Measurements from ENCODE around the gene DNAH12.

DNAH12 gene

GRCh38 chr3:57391767-57392166 is 152.4 kb downstream of the DNAH12 start:
- TF ChIP-seq CTCF (IDR thresholded peaks at IDR 0.05; ENCODE audit: low read depth, low read length): no peak
- no peaks in the 10 kb centered on the region for H3K27me3 ChIP-seq (ENCODE audit: insufficient read depth, low read depth, severe bottlenecking)
- H3K36me3 ChIP-seq: no peaks in the 10 kb centered on the region

GRCh38 chr3:57389271-57389670 is 154.9 kb downstream of the DNAH12 start:
- TF ChIP-seq CTCF (IDR thresholded peaks at IDR 0.05; ENCODE audit: low read depth, low read length): no peak
- Histone ChIP-seq H3K36me3 (no peaks in the 10 kb centered on the region), H3K27ac (no peak overlapping the region), H3K27me3 (ENCODE audit: insufficient read depth, low read depth, severe bottlenecking) (no peaks in the 10 kb centered on the region), H3K4me3 (ENCODE audit: low read depth, low read length) (no peak overlapping the region), H3K9me3 (ENCODE audit: severe bottlenecking) (no peaks in the 10 kb centered on the region)
- DNase-seq: no peak

More at GRCh38 chr3:57391767-57392166, 152.4 kb downstream of the DNAH12 start:
- DNase-seq: no peak
- no peak overlapping the region for H3K27ac ChIP-seq
- no peak overlapping the region for H3K4me3 ChIP-seq (ENCODE audit: low read depth, low read length)
- H3K9me3 ChIP-seq (ENCODE audit: severe bottlenecking): no peaks in the 10 kb centered on the region

GRCh38 chr3:57386307-57386706 is 157.8 kb downstream of the DNAH12 start:
- no peak for TF ChIP-seq CTCF (IDR thresholded peaks at IDR 0.05; ENCODE audit: low read depth, low read length)
- no peak overlapping the region for H3K4me3 ChIP-seq (ENCODE audit: low read depth, low read length)
- no peak overlapping the region for H3K27ac ChIP-seq
- no peaks in the 10 kb centered on the region for H3K36me3 ChIP-seq
- no peaks in the 10 kb centered on the region for H3K27me3 ChIP-seq (ENCODE audit: insufficient read depth, low read depth, severe bottlenecking)
- DNase-seq: no peak
- no peaks in the 10 kb centered on the region for H3K9me3 ChIP-seq (ENCODE audit: severe bottlenecking)

GRCh38 chr3:57385498-57385897 is 158.6 kb downstream of the DNAH12 start:
- Histone ChIP-seq H3K4me3 (ENCODE audit: low read depth, low read length) (no peak overlapping the region), H3K9me3 (ENCODE audit: severe bottlenecking) (no peaks in the 10 kb centered on the region), H3K27me3 (ENCODE audit: insufficient read depth, low read depth, severe bottlenecking) (no peaks in the 10 kb centered on the region), H3K27ac (no peak overlapping the region), H3K36me3 (no peaks in the 10 kb centered on the region)
- TF ChIP-seq CTCF (IDR thresholded peaks at IDR 0.05; ENCODE audit: low read depth, low read length): no peak
- no peak for DNase-seq

- DNase-seq: no peak
- no peak overlapping the region for H3K27ac ChIP-seq
- no peaks in the 10 kb centered on the region for H3K27me3 ChIP-seq (ENCODE audit: insufficient read depth, low read depth, severe bottlenecking)
- no peak overlapping the region for H3K4me3 ChIP-seq (ENCODE audit: low read depth, low read length)
- no peaks in the 10 kb centered on the region for H3K9me3 ChIP-seq (ENCODE audit: severe bottlenecking)
- no peaks in the 10 kb centered on the region for H3K36me3 ChIP-seq
- no peak for TF ChIP-seq CTCF (IDR thresholded peaks at IDR 0.05; ENCODE audit: low read depth, low read length)
Measured at GRCh38 chr3:57383838-57384237, 160.3 kb downstream of the DNAH12 start.

GRCh38 chr3:57383406-57383805 is 160.7 kb downstream of the DNAH12 start:
- H3K9me3 ChIP-seq (ENCODE audit: severe bottlenecking): no peaks in the 10 kb centered on the region
- TF ChIP-seq CTCF (IDR thresholded peaks at IDR 0.05; ENCODE audit: low read depth, low read length): no peak
- no peaks in the 10 kb centered on the region for H3K27me3 ChIP-seq (ENCODE audit: insufficient read depth, low read depth, severe bottlenecking)
- H3K27ac ChIP-seq: no peak overlapping the region
- no peak for DNase-seq
- H3K36me3 ChIP-seq: no peaks in the 10 kb centered on the region
- no peak overlapping the region for H3K4me3 ChIP-seq (ENCODE audit: low read depth, low read length)
